Spleen (tissue), 11 donors: ENCODE results near the gene NEDD4L. TPM values are rescaled to one million over a fixed set of nuclear protein-coding genes. Genes with fewer than 3 reads are reported as not detected.

Experiments
- DNase-seq: peaks from one replicate; pipeline ENCODE4 v3.0.0-alpha.2; 2020
- H3K27ac ChIP-seq, 8 donors: fragments of 200-600 bp; sonication (generic) in 7 of 8; 1 replicate in 4 of 8; 2 replicates in 4 of 8; pipeline versions ENCODE4 v1.5.0 to v1.8.0; 2016 to 2021; ENCODE audit warnings: inconsistent platforms in 4 of 8, mild to moderate bottlenecking in 4 of 8, moderate library complexity in 1 of 8
- H3K27me3 ChIP-seq, 7 donors: fragments of 200-600 bp; sonication (generic) in 6 of 7; replicated peaks in 1 of 7; 1 replicate in 4 of 7; 2 replicates in 3 of 7; pipeline versions ENCODE4 v1.5.0 to v1.8.0; 2016 to 2021; ENCODE audit warnings: inconsistent platforms in 3 of 7, mild to moderate bottlenecking in 1 of 7
- H3K36me3 ChIP-seq, 6 donors: fragments of 200-600 bp; sonication (generic) in 5 of 6; 1 replicate in 4 of 6; 2 replicates in 2 of 6; pipeline versions ENCODE4 v1.5.0 to v1.8.0; 2016 to 2021; ENCODE audit warnings: inconsistent platforms in 2 of 6
- H3K4me1 ChIP-seq, 6 donors: fragments of 200-600 bp; sonication (generic) in 5 of 6; 1 replicate in 3 of 6; 2 replicates in 3 of 6; pipeline versions ENCODE4 v1.5.0 to v1.8.0; 2016 to 2021; ENCODE audit warnings: inconsistent platforms in 3 of 6
- H3K4me3 ChIP-seq, 8 donors: fragments of 200-600 bp; sonication (generic) in 7 of 8; 1 replicate in 4 of 8; 2 replicates in 4 of 8; pipeline versions ENCODE4 v1.5.0 to v1.8.0; 2016 to 2021; ENCODE audit warnings: inconsistent platforms in 4 of 8, mild to moderate bottlenecking in 4 of 8, moderate library complexity in 2 of 8
- H3K9me3 ChIP-seq, 8 donors: fragments of 200-600 bp; sonication (generic) in 7 of 8; 1 replicate in 4 of 8; 2 replicates in 4 of 8; pipeline versions ENCODE4 v1.5.0 to v1.8.0; 2016 to 2021; ENCODE audit warnings: inconsistent platforms in 4 of 8
- POLR2A ChIP-seq, 3 donors: fragments of 450-650 bp; IDR thresholded peaks; one replicate each; pipeline ENCODE4 v1.5.1; 2017; ENCODE audit warnings: antibody characterized with exemption in 3 of 3, mild to moderate bottlenecking in 1 of 3
- POLR2AphosphoS5 ChIP-seq, 3 donors: sonication (generic); formaldehyde crosslinking; IDR thresholded peaks; one replicate each; pipeline ENCODE4 v1.5.1; 2017; ENCODE audit warnings: antibody characterized with exemption in 3 of 3
- WGBS, 5 donors: extraction: QIAGEN DNeasy Blood & Tissue Kit in 3 of 5; methylation state at CpG; one replicate each; pipeline versions ENCODE4 v1.1.5 to v1.1.7; 2013 to 2018; 5-methylcytosine and 5-hydroxymethylcytosine counted together
- intact Hi-C: fragments of 100-400 bp; cut with DNase I; formaldehyde crosslinking; loops from one replicate; pipeline ENCODE4 v1.15.0; 2023; ENCODE audit warnings: low total_unique reads
- polyA plus RNA-seq, 3 donors: library from polyadenylated mRNA; stranded (reverse); fragments of 200-250 nt; gene quantifications; one replicate each; pipeline ENCODE4 v1.2.1, GENCODE V29; 2013
- total RNA-seq, 7 donors: library from RNA; depleted of rRNA in 3 of 7; stranded (reverse); fragments of >200 nt in 3 of 7; fragmentation: NEBNext Ultra II Directional in 4 of 7; extraction: Animal tissue kit (Norgen Biotek cat#: 25700) in 4 of 7; gene quantifications; one replicate each; pipeline versions ENCODE4 v1.1.0 to v1.2.1, GENCODE V29; 2016 to 2021
- TF ChIP-seq, protein P1 (sequence below), 11 experiments: fragments of 200-600 bp in 7 of 11; fragments of 450-650 bp in 4 of 11; sonication (generic) in 4 of 11; IDR thresholded peaks in 8 of 11; conservative IDR thresholded peaks in 3 of 11; 1 replicate in 7 of 11; 2 replicates in 4 of 11; pipeline versions ENCODE4 v1.4.0 to v1.8.0; 2016 to 2021; ENCODE audit warnings: antibody characterized with exemption in 11 of 11, inconsistent platforms in 4 of 11, mild to moderate bottlenecking in 1 of 11
- donor health status: healthy with polysubstance abuse.
- donor health status: DM: no; HTN: no; CAD: no; lungs with moderate emphysema.
- donor health status: DM: no; HTN: no; CAD: no.
- donor health status: Bipolar disorder and iron deficiency.
- donor health status: healthy.
- donor health status: DM: no; HTN: no; CAD: no.
- donor health status: DM: yes; HTN: yes; CAD: no.

The NEDD4L gene
- total and polyA plus RNA-seq, 10 donors = 8.7 to 26.9 (median 18.3) TPM

DNA sequence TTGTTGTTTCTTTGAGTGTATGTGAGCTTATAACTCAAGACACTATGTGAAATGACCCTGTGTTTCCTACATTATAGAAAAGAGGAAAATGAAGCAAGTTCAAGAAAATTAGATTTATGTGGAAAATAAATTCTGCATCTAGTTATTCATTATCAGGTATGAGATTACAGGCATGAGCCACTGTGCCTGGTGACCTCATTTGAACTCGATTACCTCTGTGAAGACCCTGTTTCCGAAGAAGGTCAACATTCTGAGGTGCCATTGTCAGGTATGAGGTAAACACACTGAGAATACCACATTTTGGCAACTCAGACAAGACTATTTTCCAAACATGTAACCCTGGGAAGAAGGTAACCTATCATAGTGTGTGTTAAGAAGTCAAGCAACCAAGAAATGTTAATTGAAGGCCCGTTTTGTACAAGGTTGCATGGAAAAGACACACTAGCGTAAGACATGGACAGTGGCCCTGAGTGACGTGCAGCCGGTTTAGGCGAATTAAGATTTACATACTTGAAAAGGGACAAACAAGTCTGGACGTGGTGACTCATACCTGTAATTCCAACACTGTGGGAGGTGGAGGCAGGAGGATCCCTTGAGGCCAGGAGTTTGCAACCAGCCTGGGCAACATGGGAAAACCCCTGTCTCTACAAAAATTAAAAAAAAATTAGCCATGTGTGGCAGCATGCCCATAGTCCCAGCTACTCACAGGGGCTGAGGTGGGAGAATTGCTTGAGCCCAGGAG lies 186.6 kb downstream of the NEDD4L start:
- 74 to 91% (median 80%) methylated on average over 8 of the region's 8 CpGs for WGBS, 5 donors
- Histone ChIP-seq H3K9me3 (no peaks in the 10 kb centered on the region), H3K27me3 (no peaks in the 10 kb centered on the region), H3K4me1 (peaks cover 0 to 12% (median 0%) of the 10 kb centered on the region in 6 donors), H3K36me3 (no peaks in the 10 kb centered on the region), H3K27ac (no peak overlapping the region), H3K4me3 (no peak overlapping the region)
- intact Hi-C loops = no loop called here
- TF ChIP-seq POLR2A (IDR thresholded peaks at IDR 0.05) (no peak), POLR2AphosphoS5 (IDR thresholded peaks at IDR 0.05) (no peak)
- TF ChIP-seq, protein P1, sequence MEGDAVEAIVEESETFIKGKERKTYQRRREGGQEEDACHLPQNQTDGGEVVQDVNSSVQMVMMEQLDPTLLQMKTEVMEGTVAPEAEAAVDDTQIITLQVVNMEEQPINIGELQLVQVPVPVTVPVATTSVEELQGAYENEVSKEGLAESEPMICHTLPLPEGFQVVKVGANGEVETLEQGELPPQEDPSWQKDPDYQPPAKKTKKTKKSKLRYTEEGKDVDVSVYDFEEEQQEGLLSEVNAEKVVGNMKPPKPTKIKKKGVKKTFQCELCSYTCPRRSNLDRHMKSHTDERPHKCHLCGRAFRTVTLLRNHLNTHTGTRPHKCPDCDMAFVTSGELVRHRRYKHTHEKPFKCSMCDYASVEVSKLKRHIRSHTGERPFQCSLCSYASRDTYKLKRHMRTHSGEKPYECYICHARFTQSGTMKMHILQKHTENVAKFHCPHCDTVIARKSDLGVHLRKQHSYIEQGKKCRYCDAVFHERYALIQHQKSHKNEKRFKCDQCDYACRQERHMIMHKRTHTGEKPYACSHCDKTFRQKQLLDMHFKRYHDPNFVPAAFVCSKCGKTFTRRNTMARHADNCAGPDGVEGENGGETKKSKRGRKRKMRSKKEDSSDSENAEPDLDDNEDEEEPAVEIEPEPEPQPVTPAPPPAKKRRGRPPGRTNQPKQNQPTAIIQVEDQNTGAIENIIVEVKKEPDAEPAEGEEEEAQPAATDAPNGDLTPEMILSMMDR (IDR thresholded peaks at IDR 0.05 in 8 of 11, conservative IDR thresholded peaks at IDR 0.05 in 3 of 11) = no peak
- DNase-seq = no peak

DNA sequence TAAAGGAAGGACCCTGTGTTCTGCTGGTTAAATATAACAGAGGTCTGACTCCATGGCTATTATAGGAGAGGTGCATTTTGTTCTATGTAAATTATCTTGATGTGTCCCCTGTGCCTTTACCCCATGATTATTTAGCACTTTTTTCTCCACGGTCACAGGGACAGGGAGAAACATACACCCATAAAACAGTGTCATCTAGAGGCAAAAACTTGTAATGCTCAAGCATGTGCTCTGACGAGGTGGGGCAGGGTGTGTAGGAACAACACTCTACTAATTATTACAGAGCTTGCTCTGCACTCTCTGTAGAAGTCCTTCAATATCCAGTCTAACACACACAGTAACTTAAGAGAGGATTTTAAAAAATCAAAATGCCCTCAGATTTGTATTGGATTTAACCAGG lies 187.9 kb downstream of the NEDD4L start:
- Histone ChIP-seq H3K4me1 (no peaks in the 10 kb centered on the region), H3K27me3 (no peaks in the 10 kb centered on the region), H3K9me3 (no peaks in the 10 kb centered on the region), H3K36me3 (no peaks in the 10 kb centered on the region), H3K27ac (no peak overlapping the region), H3K4me3 (no peak overlapping the region)
- DNase-seq = no peak
- TF ChIP-seq POLR2A (IDR thresholded peaks at IDR 0.05) (no peak), POLR2AphosphoS5 (IDR thresholded peaks at IDR 0.05) (no peak)
- TF ChIP-seq, protein P1 (IDR thresholded peaks at IDR 0.05 in 8 of 11, conservative IDR thresholded peaks at IDR 0.05 in 3 of 11) = no peak
- 64 to 84% (median 67%) methylated on average over 2 of the region's 2 CpGs for WGBS, 5 donors
- intact Hi-C loops = no loop called here

DNA sequence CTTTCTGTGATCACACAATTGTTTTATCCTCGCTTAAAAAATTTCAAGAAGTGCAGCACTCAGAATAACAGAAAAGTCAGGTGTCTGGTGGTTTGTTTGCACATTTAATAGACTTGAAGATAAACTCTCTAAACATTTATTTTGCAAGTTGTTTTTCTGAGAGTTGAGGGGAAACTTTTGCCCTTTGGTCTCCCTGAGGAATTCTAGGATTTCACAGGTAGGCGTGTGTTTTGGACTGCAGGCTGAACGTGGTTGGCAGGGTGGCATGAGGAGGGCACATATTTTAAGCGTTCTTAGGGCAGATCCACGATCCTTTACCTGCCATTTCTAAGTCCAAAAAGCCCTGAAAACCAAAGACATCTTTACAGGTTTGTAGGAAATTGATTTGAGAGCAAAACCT lies 188.6 kb downstream of the NEDD4L start:
- WGBS, 5 donors = 82 to 92% (median 90%) methylated on average over 5 of the region's 5 CpGs
- DNase-seq = no peak

DNA sequence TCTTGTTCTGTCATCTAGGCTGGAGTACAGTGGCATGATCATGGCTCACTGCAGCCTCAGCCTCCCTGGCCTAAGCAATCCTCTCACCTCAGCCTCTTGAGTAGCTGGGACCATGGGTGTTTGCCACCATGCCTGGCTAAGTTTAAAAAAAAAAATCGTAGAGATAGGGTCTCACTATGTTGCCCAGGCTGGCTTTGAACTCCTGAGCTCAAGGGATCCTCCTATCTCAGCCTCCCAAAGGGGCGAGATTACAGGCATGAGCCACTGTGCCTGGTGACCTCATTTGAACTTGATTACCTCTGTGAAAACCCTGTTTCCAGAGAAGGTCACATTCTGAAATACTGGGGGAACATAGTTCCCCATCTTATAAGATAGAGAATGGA lies 190.3 kb downstream of the NEDD4L start:
- Histone ChIP-seq H3K4me3 (no peak overlapping the region), H3K36me3 (no peaks in the 10 kb centered on the region), H3K4me1 (no peaks in the 10 kb centered on the region), H3K27me3 (no peaks in the 10 kb centered on the region), H3K9me3 (no peaks in the 10 kb centered on the region), H3K27ac (no peak overlapping the region)
- intact Hi-C loops = no loop called here
- TF ChIP-seq POLR2AphosphoS5 (IDR thresholded peaks at IDR 0.05) = no peak
- TF ChIP-seq POLR2A (IDR thresholded peaks at IDR 0.05) = no peak
- TF ChIP-seq, protein P1 (IDR thresholded peaks at IDR 0.05 in 8 of 11, conservative IDR thresholded peaks at IDR 0.05 in 3 of 11) = no peak
- 76 to 93% (median 82%) methylated on average over 2 of the region's 2 CpGs for WGBS, 5 donors
- no peak for DNase-seq

More for the DNA sequence above, 188.6 kb downstream of the NEDD4L start:
- no peak for TF ChIP-seq POLR2A (IDR thresholded peaks at IDR 0.05)
- TF ChIP-seq, protein P1 (IDR thresholded peaks at IDR 0.05 in 8 of 11, conservative IDR thresholded peaks at IDR 0.05 in 3 of 11) = no peak
- no peak for TF ChIP-seq POLR2AphosphoS5 (IDR thresholded peaks at IDR 0.05)
- no peaks in the 10 kb centered on the region for H3K36me3 ChIP-seq
- H3K27me3 ChIP-seq = no peaks in the 10 kb centered on the region
- H3K4me1 ChIP-seq = no peaks in the 10 kb centered on the region
- H3K9me3 ChIP-seq = no peaks in the 10 kb centered on the region
- intact Hi-C loops = no loop called here
- H3K27ac ChIP-seq = no peak overlapping the region
- H3K4me3 ChIP-seq = no peak overlapping the region
